Activated CD8-positive, alpha-beta memory T cell treated with anti-CD3 and anti-CD28 coated beads, Interleukin-2, amount 50 U/mL, for 1 hour (primary cell): ENCODE data around the gene AHCTF1.
A peak's percentile ranks its signal among the peaks of the same experiment; 100 is the strongest.

Experiments used
- DNase-seq: peaks from one replicate; pipeline ENCODE4 v3.0.0-alpha.2; 2020; ENCODE audit errors: extremely low read depth

AHCTF1 gene, protein sequence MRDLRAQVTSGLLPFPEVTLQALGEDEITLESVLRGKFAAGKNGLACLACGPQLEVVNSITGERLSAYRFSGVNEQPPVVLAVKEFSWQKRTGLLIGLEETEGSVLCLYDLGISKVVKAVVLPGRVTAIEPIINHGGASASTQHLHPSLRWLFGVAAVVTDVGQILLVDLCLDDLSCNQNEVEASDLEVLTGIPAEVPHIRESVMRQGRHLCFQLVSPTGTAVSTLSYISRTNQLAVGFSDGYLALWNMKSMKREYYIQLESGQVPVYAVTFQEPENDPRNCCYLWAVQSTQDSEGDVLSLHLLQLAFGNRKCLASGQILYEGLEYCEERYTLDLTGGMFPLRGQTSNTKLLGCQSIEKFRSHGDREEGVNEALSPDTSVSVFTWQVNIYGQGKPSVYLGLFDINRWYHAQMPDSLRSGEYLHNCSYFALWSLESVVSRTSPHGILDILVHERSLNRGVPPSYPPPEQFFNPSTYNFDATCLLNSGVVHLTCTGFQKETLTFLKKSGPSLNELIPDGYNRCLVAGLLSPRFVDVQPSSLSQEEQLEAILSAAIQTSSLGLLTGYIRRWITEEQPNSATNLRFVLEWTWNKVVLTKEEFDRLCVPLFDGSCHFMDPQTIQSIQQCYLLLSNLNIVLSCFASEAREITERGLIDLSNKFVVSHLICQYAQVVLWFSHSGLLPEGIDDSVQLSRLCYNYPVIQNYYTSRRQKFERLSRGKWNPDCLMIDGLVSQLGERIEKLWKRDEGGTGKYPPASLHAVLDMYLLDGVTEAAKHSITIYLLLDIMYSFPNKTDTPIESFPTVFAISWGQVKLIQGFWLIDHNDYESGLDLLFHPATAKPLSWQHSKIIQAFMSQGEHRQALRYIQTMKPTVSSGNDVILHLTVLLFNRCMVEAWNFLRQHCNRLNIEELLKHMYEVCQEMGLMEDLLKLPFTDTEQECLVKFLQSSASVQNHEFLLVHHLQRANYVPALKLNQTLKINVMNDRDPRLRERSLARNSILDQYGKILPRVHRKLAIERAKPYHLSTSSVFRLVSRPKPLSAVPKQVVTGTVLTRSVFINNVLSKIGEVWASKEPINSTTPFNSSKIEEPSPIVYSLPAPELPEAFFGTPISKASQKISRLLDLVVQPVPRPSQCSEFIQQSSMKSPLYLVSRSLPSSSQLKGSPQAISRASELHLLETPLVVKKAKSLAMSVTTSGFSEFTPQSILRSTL (N-terminal part only)

DNA sequence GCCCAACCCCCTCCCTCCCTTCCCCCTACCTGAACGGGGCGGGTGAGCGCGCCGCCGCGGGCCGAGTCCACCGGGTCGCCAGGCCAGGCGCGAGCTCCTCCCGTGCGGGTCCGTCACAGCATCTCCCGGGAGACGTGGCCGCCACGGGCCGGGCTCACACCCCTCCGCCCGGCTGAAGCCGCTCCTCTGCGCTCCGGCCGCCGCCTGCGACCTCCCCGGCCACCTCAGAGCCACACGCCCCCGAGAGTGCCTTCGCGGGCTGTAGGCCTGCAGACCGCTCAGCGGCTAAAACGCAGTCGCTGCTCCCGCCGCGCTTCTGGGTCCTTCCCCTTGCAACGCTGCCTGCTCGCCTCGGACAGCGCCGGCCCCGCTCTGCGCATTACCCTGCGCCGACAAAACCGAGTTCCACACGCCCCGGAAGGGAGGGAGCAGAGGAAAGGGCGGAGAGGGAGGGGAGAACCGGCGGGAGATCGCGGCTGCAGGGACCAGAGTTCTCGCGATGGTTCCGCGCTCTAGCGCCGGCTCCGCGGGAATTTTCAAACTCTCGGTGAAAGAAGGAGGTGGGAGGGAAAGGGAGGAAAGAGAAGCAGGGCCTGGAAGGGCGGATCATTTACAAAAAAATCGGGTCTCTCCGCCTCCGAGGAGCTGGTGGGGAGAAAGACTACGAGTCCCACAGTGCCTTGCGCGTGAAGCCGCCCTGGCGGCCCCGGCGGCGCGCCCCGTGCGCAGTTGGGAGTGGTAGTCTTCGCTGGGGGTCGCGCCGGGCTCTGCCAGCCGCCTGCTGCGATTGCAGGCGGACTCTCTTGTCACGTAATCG lies at the start of gene AHCTF1:
Gene AHCTF1, minus strand, starts transcription at position 400 of the 817 bp plus-strand sequence. CDS start 13,578 bp downstream, outside the sequence.
- DNase-seq, result peak; percentile 87

DNA sequence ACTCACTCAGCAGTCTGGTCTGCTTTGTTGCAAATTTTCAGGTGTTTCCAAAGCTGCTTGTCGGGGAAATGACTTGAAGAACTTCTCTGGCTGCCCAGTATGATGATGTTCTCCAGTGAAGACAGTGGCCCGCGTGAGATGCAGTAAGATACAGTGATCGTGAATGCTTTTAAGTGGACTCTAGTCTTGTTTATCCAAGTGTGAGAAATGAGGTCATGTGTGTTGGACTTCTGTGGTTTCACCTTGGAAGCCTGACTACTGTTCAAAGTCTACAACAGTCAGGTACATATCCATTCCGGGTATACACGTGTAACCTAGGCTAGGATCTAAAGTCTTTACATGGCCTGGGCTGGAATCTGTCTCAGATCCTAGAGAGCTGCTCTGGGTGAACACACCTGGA lies 47.0 kb upstream of the AHCTF1 start:
- DNase-seq, result no peak

DNA sequence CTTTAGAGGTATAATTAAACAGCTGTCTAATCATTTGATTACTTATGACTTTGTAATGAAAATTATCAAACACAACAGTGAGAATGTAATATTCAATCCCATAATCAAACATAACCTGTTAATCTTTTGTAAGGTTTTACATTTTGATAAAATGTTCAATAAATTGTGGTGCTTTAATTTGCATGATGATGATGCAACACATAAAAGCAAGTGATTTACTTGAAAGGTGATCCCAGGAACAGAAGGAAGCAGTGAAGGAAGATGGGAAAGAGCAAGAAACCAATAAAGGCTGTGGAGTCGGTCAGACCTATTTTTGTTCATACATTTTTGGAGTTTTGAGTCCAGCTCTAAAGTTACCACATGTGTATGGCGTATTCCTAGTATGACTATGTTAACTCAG lies 46.5 kb upstream of the AHCTF1 start:
- no peak for DNase-seq

DNA sequence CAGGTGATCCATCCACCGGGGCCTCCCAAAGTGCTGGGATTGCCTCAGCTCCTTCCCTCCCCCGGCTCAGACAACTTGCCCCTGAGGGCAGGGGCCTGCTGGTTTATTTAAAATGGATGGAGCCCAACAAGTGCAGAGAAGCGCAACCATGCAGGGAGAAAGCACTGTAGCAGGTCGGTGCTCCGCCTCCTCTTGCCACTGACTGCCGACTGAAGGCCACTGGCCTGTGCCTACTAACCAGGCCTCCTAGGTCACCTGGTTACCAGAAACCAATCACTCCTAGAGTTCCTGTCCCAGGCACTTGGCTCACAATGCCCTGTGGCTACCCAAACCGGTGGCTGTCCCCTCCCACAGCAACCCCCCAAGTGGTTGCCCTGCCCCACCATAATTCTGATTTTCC lies 40.2 kb upstream of the AHCTF1 start:
- DNase-seq, result no peak

DNA sequence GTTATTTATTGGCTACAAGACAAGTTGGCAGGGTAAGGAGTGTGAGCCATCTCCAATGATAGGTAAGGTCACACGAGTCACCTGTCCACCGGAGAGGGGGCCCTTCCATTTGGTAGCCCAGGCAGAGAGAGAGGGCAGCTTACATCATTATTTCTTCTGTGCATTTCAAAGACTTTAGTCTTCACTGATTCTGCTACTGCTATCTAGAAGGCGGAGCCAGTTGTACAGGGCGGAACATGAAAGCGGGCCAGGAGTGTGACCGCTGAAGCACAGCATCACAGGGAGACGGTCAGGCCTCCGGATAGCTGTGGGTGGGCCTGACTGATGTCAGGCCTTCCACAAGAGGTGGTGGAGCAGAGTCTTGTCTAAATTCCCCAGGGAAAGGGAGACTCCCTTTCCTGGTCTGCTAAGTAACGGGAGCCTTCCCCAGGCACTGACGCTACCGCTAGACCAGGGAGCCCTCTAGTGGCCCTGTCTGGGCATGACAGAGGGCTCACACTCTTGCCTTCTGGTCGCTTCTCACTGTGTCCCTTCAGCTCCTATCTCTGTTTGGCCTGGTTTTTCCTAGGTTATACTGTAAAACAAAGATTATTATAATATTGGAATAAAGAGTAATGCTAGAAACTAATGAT lies 39.5 kb upstream of the AHCTF1 start:
- no peak for DNase-seq

DNA sequence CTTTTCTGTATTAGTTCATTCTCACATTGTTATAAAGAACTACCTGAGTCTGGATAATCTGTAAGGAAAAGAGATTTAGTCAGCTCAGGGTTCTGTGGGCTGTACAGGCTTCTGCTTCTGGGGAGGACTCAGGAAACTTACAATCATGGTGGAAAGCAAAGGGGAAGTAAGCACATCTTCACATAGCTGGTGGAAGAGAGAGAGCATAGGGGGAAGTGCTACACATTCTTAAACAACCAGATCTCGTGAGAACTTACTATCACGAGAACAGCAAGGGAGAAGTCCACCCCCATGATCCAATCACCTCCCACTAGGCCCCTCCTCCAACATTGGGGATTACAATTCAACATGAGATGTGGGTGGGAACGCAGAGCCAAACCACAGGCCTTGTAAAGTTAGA lies 37.9 kb upstream of the AHCTF1 start:
- no peak for DNase-seq

DNA sequence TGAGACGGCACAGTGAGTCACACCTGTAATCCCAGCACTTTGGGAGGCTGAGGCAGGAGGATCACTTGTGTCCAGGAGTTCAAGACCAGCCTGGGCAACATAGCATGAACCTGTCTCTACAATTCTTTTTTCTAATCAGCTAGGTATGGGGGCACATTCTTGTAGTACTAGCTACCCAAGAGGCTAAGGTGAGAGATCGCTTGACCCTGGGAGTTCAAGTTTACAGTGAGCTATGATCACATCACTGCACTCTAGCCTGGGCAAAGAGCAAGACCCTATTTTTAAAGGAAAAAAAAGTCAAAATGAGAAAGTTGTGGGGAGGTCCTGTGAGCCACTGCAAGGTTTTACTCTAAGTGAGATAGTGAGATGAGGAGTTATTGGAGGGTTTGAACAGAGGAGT lies 34.8 kb upstream of the AHCTF1 start:
- DNase-seq, result no peak

DNA sequence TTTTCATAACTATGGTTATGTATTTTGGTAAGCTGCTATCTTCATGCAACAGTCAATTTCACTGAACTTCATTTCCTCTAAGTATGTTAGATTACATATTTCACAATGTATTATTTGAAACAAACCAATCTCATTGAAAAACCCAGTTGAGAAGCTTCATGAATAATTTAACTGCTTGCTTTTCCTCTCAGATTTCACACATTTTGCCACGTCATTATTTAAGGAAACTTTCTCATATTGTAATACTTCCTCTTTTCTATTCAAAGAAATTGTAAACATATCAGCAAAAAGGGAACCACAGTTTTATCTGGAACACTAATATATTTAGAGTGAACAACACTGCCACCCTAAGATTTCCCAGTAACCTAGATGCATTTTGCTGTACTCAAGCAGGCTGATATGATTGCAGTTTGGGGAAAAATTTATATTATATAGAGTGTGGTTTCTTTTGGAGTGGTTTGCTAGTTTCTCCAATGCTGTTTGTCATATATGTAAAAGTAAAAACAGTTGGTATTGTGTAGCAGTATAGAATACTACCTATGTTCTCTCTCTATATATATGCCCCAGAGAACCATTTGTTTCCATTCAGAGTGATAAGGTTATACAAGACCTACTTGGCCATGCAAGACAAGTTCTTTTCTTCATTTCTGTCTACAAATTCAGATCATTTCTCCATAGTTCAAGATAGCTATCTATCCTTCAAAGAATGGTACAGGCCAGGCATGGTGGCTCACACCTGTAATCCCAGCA lies 28.4 kb upstream of the AHCTF1 start:
- no peak for DNase-seq

DNA sequence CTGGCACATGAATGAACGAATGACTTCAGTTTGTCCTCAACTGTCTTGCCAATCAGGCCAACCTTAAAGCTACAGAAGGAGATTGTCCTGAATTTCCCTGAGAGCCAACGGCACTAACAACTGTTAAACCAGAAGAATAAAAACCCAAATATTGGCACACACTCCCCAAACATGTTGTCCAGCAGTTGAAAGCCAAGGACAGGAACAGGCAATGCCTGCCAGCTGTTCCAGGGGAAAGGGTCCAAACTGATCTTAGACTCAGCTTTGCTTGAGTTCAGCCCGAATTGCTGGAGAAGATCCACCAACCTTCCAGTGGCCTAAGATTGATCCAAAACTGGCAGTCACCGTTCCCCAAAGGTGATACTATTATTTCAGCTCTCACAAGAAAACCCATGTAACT lies 22.4 kb upstream of the AHCTF1 start:
- no peak for DNase-seq

DNA sequence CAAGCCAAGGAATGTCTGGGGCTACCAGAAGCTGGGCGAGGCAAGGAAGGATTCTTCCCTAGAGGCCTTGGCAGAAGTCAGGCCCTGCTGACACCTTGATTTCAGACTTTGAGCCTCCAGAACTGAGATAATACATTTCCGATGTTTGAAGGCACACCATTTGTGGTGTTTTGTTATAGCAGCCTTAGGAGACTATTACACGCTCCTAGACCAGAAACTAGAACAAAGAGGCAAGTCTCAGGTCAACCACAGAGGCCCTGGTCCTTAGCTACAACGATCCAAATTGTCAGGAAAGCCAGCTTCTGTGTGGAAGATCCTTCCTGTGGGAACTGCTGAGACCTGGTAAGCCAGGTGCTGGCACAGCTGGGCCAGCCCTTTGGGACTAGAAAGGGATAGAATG lies 19.7 kb upstream of the AHCTF1 start:
- no peak for DNase-seq

DNA sequence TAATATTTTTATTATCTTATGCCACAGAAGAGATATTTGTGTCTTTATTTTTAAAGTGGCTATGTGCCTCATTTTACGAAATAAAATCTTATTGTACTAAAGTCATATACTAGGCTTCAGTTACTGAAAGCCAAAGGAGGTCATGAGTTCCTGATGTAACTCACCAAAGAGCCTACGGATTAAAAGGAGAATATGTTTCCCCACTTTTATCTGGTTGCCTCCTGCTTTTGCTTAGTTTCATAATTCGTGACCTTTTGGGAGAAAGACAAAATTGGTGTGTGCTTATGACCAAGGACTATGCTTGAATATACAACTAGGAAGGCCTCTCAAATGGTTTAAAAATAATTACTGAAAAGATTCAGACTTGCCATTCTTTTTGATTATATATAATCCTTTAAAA lies 18.2 kb upstream of the AHCTF1 start:
- no peak for DNase-seq

DNA sequence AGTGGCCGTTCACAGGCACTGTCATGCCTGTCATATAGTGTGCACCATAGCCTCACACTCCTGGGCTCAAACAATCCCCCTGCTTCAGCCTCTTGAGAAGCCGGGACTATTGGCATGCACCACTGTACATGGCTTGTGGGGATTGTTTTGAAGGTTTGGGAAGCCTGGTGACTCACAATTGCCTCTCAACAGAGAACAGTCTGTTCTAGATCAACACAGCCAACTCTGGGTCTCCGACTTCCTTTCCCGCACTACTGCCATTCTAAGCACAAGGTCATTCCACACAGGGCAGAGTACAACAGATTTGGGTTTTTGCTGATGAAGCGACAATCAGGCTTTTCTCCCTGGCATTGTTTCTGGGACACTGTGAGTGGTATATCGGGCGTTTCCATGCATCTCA lies 15.5 kb upstream of the AHCTF1 start:
- DNase-seq, result no peak

DNA sequence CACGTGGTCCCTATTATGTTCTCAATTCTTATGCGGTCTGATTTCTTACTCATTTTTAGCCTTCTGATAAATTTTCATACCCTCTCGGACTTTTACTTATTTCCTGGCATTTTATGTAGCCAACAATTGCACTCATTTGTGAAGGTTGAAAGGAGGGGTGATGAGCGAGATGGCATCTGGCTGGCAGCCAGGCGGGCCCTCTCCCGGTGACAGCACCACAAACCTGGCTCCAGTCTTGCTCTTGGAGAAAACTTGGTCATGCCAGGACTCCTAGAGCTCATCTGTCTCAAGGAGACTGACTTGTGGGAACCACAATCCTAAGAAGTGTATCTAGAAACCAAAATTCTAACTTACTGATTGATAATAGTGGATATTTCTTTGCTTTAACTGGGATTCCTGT lies 14.6 kb upstream of the AHCTF1 start:
- DNase-seq, result no peak

DNA sequence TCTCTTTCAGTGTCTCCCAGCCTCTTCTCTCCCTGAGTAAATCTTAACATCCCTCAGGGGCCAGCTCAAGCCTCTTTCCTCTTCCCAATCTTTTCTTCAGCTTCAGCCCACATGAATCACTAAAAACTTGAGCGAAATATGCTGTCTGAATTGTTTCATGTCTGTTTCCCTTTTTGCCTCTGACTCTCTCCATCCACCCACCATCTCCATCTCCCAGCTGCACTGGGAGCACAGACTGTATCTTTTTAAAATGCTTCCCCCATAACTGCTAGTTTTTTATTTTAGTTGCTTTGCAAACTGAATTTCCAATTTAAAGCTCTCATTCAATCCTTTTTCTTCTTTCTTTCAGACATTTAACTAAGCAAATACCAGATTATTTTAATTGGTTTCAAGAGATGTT lies 3.0 kb upstream of the AHCTF1 start:
- no peak for DNase-seq

DNA sequence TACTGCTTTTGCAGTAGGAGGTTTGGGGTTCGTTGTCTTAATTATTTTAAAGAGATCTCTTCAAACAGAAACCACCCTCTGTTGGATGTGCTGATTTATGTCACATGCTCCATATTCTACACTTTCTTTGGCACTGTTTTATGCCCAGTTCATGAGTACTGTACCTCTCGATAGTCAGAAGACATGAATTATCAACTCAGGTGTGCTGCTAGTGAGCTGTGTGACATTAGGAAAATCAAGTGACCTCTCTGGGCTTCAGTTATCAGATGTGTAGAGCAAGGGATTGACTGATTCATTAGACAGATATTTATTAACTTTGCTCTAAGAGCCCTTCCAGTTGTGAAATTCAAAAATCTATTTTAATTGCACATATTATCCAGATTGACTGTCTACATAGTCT lies 2.1 kb upstream of the AHCTF1 start:
- no peak for DNase-seq

DNA sequence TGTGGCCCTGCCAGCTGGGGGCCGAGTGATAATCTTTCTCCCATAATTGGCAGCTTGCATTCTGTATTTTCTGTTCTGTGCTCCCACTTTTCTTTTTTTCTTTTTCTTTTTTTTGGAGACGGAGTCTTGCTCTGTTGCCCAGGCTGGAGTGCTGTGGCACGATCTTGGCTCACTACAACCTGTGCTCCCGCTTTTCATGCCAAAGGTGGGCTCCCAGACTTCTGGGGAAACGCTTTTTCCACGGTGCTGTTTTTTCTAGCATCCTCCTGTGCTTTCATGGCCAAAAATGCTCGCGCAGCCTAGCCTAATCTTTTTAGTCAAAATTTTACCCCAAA lies 585 bp upstream of the AHCTF1 start:
- no peak for DNase-seq

DNA sequence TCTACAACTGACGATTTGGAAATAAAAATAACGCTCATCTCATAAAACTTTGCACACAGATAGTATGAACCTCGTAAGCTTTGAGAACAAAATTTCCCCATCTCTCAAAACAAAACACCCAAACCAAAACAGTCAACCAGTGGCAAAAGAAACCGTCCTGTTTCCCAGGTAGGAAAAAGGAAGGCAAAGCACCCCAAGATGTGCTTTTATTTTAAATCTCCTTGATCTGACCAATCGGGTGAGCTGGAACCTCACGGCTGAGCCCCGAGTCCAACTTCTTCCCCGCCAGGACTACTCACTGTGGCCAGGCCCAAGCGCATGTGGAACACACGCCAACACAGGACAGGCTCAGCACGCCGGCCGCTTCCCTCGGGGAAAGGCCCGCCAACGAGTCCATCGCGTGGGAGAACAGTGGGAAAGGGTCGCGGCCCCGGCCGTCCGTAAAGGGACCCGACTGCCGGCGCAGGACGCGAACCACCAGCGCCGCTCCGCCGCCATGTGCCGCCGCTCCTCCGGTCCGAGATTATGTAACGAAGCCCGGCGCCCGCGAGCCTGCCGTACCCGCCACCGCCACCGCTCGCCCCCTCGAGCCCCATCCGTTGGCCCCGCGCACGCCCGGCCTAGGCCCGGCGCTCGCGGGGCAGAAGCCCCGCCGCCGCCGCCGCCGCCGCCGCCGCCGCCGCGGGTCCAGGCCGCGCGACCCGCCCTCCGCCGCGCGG lies 759 bp downstream of the AHCTF1 start:
- DNase-seq, result no peak

DNA sequence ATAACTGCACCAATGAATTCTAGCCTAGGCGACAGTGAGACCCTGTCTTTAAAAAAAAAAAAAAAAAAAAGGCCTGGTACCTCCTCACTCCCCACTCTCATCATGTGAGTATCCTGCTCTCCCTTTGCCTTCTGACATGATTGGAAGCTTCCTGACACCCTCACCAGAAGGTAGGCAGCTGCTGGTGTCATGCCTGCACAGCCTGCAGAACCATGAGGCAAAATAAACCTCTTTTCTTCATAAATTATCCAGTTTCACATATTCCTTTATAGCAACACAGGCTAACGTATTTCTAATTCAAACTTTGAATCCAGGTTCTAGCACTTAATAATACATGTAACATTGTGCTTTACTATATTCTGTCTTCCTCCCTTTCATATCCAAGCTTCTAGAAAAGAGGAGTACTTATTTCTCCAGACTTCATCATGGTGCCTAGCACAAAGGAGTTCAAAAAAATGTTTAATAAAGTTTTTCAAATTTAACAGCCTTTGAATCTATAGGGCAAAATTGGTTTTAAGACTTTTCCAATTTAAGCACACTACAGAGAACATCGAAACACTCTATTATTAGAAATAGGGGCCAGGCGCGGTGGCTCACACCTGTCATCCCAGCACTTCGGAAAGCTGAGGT lies 5.6 kb downstream of the AHCTF1 start:
- DNase-seq, result no peak

DNA sequence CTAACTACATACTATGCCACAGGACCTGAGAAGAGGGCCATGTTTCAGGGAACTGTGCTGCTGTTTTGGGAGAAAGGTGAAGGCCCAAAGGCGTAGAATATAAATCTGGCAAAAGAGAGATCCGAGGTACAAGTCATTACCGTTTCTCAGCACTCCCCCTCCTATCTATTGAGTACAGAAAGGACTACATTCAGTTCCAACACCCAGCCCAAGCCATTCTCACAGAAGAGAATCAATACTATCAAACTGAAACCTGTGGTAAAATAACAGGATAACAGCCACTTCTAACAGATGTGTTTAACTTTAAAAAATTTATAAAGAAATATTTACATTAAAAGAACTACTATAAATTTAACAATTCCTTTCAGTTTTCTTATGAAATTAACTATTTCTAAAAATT lies 7.8 kb downstream of the AHCTF1 start:
- no peak for DNase-seq
